GM12878 (cell line): ENCODE measurements around the gene EEF1G. TPM values are rescaled to one million over a fixed set of nuclear protein-coding genes. Genes with fewer than 3 reads are reported as not detected.

Experiments used
- ASH2L ChIP-seq: fragments of 300-600, 200-600 bp; sonication (generic); IDR thresholded peaks from 2 replicates; pipeline ENCODE4 v1.6.1; 2017; ENCODE audit warnings: low read depth, mild to moderate bottlenecking, borderline replicate concordance
- ATF3 ChIP-seq: IDR thresholded peaks from 2 replicates; pipeline ENCODE4 v1.6.1; 2011; ENCODE audit warnings: low read depth, mild to moderate bottlenecking, low read length, moderate library complexity, borderline replicate concordance; ENCODE audit errors: extremely low read depth
- BCL11A ChIP-seq: IDR thresholded peaks from 2 replicates; pipeline ENCODE4 v1.6.1; 2011; ENCODE audit warnings: low read depth, low read length
- CBX5 ChIP-seq: sonication (generic); IDR thresholded peaks from 2 replicates; pipeline ENCODE4 v1.6.1; 2016; ENCODE audit warnings: low read depth, moderate library complexity, mild to moderate bottlenecking, inconsistent platforms
- CHD2 ChIP-seq: IDR thresholded peaks from 2 replicates; pipeline ENCODE4 v1.6.1; 2011; ENCODE audit warnings: low read depth, low read length, improper control_type of control experiment, borderline replicate concordance
- CHD4 ChIP-seq: fragments of 200-600 bp; sonication (generic); IDR thresholded peaks from 2 replicates; pipeline ENCODE4 v1.6.1; 2016; ENCODE audit warnings: mild to moderate bottlenecking
- DPF2 ChIP-seq: fragments of 450-650 bp; IDR thresholded peaks from 2 replicates; pipeline ENCODE4 v1.6.1; 2017; ENCODE audit warnings: mild to moderate bottlenecking
- E2F8 ChIP-seq: fragments of 450-650 bp; IDR thresholded peaks from 2 replicates; pipeline ENCODE4 v1.6.1; 2018; ENCODE audit warnings: mild to moderate bottlenecking, low read depth, moderate library complexity; ENCODE audit not compliant: partially characterized antibody
- E4F1 ChIP-seq: fragments of 450-650 bp; IDR thresholded peaks from 2 replicates; pipeline ENCODE4 v1.6.1; 2018; ENCODE audit warnings: borderline replicate concordance, mild to moderate bottlenecking; ENCODE audit not compliant: partially characterized antibody
- EED ChIP-seq: sonication (generic); IDR thresholded peaks from 2 replicates; pipeline ENCODE4 v1.6.1; 2016; ENCODE audit warnings: antibody characterized with exemption, low read depth
- ELK1 ChIP-seq: IDR thresholded peaks from 2 replicates; pipeline ENCODE4 v1.6.1; 2012; ENCODE audit warnings: low read depth, low read length, improper control_type of control experiment
- GABPA ChIP-seq: IDR thresholded peaks from 2 replicates; pipeline ENCODE4 v1.6.1; 2014; ENCODE audit warnings: antibody characterized with exemption, low read depth, mild to moderate bottlenecking, inconsistent platforms
- IKZF1 ChIP-seq: fragments of 450-650 bp; conservative IDR thresholded peaks from 2 replicates; pipeline ENCODE4 v1.6.1; 2017; ENCODE audit warnings: antibody characterized with exemption, mild to moderate bottlenecking
- JUNB ChIP-seq: IDR thresholded peaks from 2 replicates; pipeline ENCODE4 v1.6.1; 2016; ENCODE audit warnings: antibody characterized with exemption, mild to moderate bottlenecking
- POU2F2 ChIP-seq: IDR thresholded peaks from 3 replicates; pipeline ENCODE4 v1.6.1; 2011; ENCODE audit warnings: low read depth, mild to moderate bottlenecking, low read length, borderline replicate concordance
- RCOR1 ChIP-seq: conservative IDR thresholded peaks from 2 replicates; pipeline ENCODE4 v1.6.1; 2012; ENCODE audit warnings: low read depth, low read length, improper control_type of control experiment
- RELA ChIP-seq: fragments of 450-650 bp; IDR thresholded peaks from 2 replicates; pipeline ENCODE4 v1.8.0; 2014; ENCODE audit warnings: borderline replicate concordance; ENCODE audit not compliant: partially characterized antibody
- SKIL ChIP-seq: fragments of 450-650 bp; IDR thresholded peaks from 2 replicates; pipeline ENCODE4 v1.6.1; 2017; ENCODE audit warnings: mild to moderate bottlenecking, low read depth, inconsistent platforms; ENCODE audit not compliant: poor library complexity, severe bottlenecking
- ZBED1 ChIP-seq: IDR thresholded peaks from 2 replicates; pipeline ENCODE4 v1.6.1; 2016; ENCODE audit warnings: borderline replicate concordance
- polyA plus RNA-seq, 11 experiments: library from polyadenylated mRNA; depleted of rRNA in 4 of 11; unstranded in 6 of 11; stranded (reverse) in 5 of 11; fragments of >200 nt; fragmentation: Nextera tagmentation in 4 of 11; fragmentation: Illumina TruSeq in 1 of 11; extraction: Ambion mirVana in 4 of 11; extraction: Trizol in 1 of 11; gene quantifications; 1 replicate in 1 of 11; 2 replicates in 10 of 11; pipeline versions ENCODE4 v1.2.1 to v1.2.3, GENCODE V29; 2011 to 2016; ENCODE audit warnings: inconsistent platforms in 2 of 11, missing spikeins in 2 of 11, low read depth in 1 of 11
- total RNA-seq, 4 experiments: library from RNA; depleted of rRNA in 3 of 4; stranded (reverse); fragments of >200 nt in 3 of 4; fragmentation: Illumina TruSeq in 1 of 4; extraction: Trizol in 1 of 4; gene quantifications; 2 replicates each; pipeline versions ENCODE4 v1.2.1 to v1.2.3, GENCODE V29; 2013 to 2021

The EEF1G gene
- total and polyA plus RNA-seq, 10 of the 15 experiments (the other 5 are each of a cell fraction or from before 2014, with no cell fraction given) = 850 to 2,739 (median 2,277) TPM

GRCh38 chr11:62540804-62541701, 32.6 kb downstream of the EEF1G start (continued):
- no peak; the same call in 1 of the 2 replicates for TF ChIP-seq ELK1
- peak; percentile 47 for TF ChIP-seq E2F8
- TF ChIP-seq ASH2L = no peak
- no peak for TF ChIP-seq E4F1
- TF ChIP-seq CHD2 = 0 out of 2 replicates have a peak, but pooled peaks have one; percentile 36
- TF ChIP-seq ATF3 = no peak
- TF ChIP-seq EED = peak; percentile 84
- TF ChIP-seq CHD4 = no peak
- peak; percentile 53 for TF ChIP-seq RELA
- no peak for TF ChIP-seq GABPA
- peak; percentile 25; the same call in 1 of the 3 replicates for TF ChIP-seq POU2F2
- TF ChIP-seq BCL11A = no peak
- peak; percentile 82 for TF ChIP-seq SKIL
- TF ChIP-seq JUNB = peak; percentile 72
- peak; percentile 88 for TF ChIP-seq IKZF1
- TF ChIP-seq RCOR1 = no peak; the same call in 1 of the 2 replicates
- no peak; the same call in 1 of the 2 replicates for TF ChIP-seq ZBED1
- peak; percentile 97 for TF ChIP-seq DPF2
- no peak for TF ChIP-seq CBX5
